ENCODE results near the gene CD79A.

DNA sequence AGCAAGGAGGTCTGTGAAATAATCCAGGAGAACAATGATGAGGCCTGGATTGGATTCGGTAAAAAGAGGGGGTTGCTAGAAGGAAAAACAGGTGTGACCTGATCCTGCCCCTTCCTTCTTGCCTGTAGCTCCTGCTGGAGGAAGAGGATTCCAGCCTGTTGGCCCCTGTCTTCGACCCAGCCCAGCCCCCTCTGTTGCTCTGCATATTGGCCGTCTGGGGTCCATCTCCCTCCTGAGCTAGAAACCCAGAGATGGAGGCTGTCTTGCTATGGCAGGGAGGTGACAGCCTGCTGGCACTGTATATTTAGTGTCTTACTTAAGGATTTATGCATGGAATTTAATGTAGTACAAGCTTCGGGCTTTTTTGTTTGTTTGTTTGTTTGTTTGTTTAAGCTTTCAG lies 25.6 kb upstream of the CD79A start:
- TF ChIP-seq, protein P1, sequence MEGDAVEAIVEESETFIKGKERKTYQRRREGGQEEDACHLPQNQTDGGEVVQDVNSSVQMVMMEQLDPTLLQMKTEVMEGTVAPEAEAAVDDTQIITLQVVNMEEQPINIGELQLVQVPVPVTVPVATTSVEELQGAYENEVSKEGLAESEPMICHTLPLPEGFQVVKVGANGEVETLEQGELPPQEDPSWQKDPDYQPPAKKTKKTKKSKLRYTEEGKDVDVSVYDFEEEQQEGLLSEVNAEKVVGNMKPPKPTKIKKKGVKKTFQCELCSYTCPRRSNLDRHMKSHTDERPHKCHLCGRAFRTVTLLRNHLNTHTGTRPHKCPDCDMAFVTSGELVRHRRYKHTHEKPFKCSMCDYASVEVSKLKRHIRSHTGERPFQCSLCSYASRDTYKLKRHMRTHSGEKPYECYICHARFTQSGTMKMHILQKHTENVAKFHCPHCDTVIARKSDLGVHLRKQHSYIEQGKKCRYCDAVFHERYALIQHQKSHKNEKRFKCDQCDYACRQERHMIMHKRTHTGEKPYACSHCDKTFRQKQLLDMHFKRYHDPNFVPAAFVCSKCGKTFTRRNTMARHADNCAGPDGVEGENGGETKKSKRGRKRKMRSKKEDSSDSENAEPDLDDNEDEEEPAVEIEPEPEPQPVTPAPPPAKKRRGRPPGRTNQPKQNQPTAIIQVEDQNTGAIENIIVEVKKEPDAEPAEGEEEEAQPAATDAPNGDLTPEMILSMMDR (IDR thresholded peaks at IDR 0.05), result no peak
- TF ChIP-seq POLR2A (IDR thresholded peaks at IDR 0.05), result no peak
- TF ChIP-seq POLR2AphosphoS5 (IDR thresholded peaks at IDR 0.05), result no peak
